Activated T-cell treated with anti-CD3 and anti-CD28 coated beads, Interleukin-2, amount 50 U/mL, for 72 hours (primary cell): Measurements from ENCODE around the gene MAML3. TPM values are rescaled to one million over a fixed set of nuclear protein-coding genes. Genes with fewer than 3 reads are reported as not detected.

Experiments
- ATAC-seq, 2 donors: fragments of 150-1000 bp; cut with Tn5 transposase; replicated peaks in 1 of 2; 2 replicates each; pipeline ENCODE4 v1.10.0; 2021; ENCODE audit warnings: moderate library complexity in 2 of 2, mild to moderate bottlenecking in 1 of 2
- DNase-seq, 2 donors: peaks; one replicate each; pipeline ENCODE4 v3.0.0; 2021 to 2022; ENCODE audit warnings: mixed read lengths in 1 of 2
- H3K27ac Mint-ChIP-seq: one replicate; pipeline ENCODE4 v1.8.0; 2022; ENCODE audit warnings: mild to moderate bottlenecking, moderate library complexity, mixed read lengths
- H3K27me3 Mint-ChIP-seq: one replicate; pipeline ENCODE4 v1.8.0; 2022; ENCODE audit warnings: low read depth, mixed read lengths
- H3K36me3 Mint-ChIP-seq, 2 donors: one replicate each; pipeline ENCODE4 v1.8.0; 2022; ENCODE audit warnings: mixed read lengths in 2 of 2, mild to moderate bottlenecking in 1 of 2; ENCODE audit not compliant: insufficient read depth in 2 of 2
- H3K4me1 Mint-ChIP-seq: one replicate; pipeline ENCODE4 v1.8.0; 2022; ENCODE audit warnings: low read depth, mixed read lengths
- H3K4me3 Mint-ChIP-seq, 2 donors: one replicate each; pipeline ENCODE4 v1.8.0; 2022; ENCODE audit warnings: mild to moderate bottlenecking in 2 of 2, mixed read lengths in 2 of 2, moderate library complexity in 2 of 2
- H3K9me3 Mint-ChIP-seq, 2 donors: one replicate each; pipeline ENCODE4 v1.8.0; 2022; ENCODE audit warnings: mixed read lengths in 2 of 2
- total RNA-seq, 2 donors: library from RNA; stranded (reverse); gene quantifications; one replicate each; pipeline ENCODE4 v1.2.3, GENCODE V29; 2022

MAML3 gene
- total RNA-seq, 2 donors from 2014 or later: 5.3 to 5.5 TPM

GRCh38 chr4:139913995-139914598, 239.9 kb downstream of the MAML3 start:
- ATAC-seq: no peak
- Mint-ChIP-seq H3K4me1 (no peaks in the 10 kb centered on the region), H3K4me3 (no peak overlapping the region), H3K9me3 (no peaks in the 10 kb centered on the region), H3K27me3 (peaks cover 11% of the 10 kb centered on the region), H3K36me3 (no peaks in the 10 kb centered on the region), H3K27ac (no peak overlapping the region)
- no peak for DNase-seq

GRCh38 chr4:139913398-139913990, 240.5 kb downstream of the MAML3 start:
- Mint-ChIP-seq H3K36me3 (no peaks in the 10 kb centered on the region), H3K27me3 (peaks cover 11% of the 10 kb centered on the region), H3K9me3 (no peaks in the 10 kb centered on the region), H3K4me3 (no peak overlapping the region), H3K4me1 (no peaks in the 10 kb centered on the region), H3K27ac (no peak overlapping the region)
- DNase-seq: no peak
- no peak for ATAC-seq

GRCh38 chr4:139912445-139912844, 241.5 kb downstream of the MAML3 start:
- Mint-ChIP-seq H3K27ac (no peak overlapping the region), H3K36me3 (no peaks in the 10 kb centered on the region), H3K4me1 (no peaks in the 10 kb centered on the region), H3K27me3 (peaks cover 11% of the 10 kb centered on the region), H3K9me3 (no peaks in the 10 kb centered on the region), H3K4me3 (no peak overlapping the region)
- no peak for ATAC-seq
- no peak for DNase-seq

GRCh38 chr4:139910106-139910505, 243.9 kb downstream of the MAML3 start:
- peaks cover 0 to 1% of the 10 kb centered on the region in 2 donors for H3K36me3 Mint-ChIP-seq
- peaks cover 7% of the 10 kb centered on the region for H3K4me1 Mint-ChIP-seq
- no peak overlapping the region for H3K27ac Mint-ChIP-seq
- H3K9me3 Mint-ChIP-seq: no peaks in the 10 kb centered on the region
- peaks cover 11% of the 10 kb centered on the region for H3K27me3 Mint-ChIP-seq
- ATAC-seq (no peak), DNase-seq (no peak)
- no peak overlapping the region for H3K4me3 Mint-ChIP-seq

GRCh38 chr4:139908636-139909437, 245.1 kb downstream of the MAML3 start:
- H3K4me3 Mint-ChIP-seq: no peak overlapping the region

GRCh38 chr4:139907001-139907809, 246.8 kb downstream of the MAML3 start:
- H3K9me3 Mint-ChIP-seq: peaks cover 0 to 2% of the 10 kb centered on the region in 2 donors
- peaks cover 4% of the 10 kb centered on the region for H3K27me3 Mint-ChIP-seq
- H3K36me3 Mint-ChIP-seq: peaks cover 5 to 6% of the 10 kb centered on the region in 2 donors
- no peak overlapping the region for H3K27ac Mint-ChIP-seq
- peak; percentile 40 to 50 for ATAC-seq
- peaks cover 7% of the 10 kb centered on the region for H3K4me1 Mint-ChIP-seq
- DNase-seq: no peak
- no peak overlapping the region for H3K4me3 Mint-ChIP-seq

More at GRCh38 chr4:139908636-139909437, 245.1 kb downstream of the MAML3 start:
- Mint-ChIP-seq H3K36me3 (peaks cover 3 to 4% of the 10 kb centered on the region in 2 donors), H3K4me1 (peaks cover 7% of the 10 kb centered on the region), H3K9me3 (peaks cover 0 to 2% of the 10 kb centered on the region in 2 donors), H3K27me3 (peaks cover 11% of the 10 kb centered on the region), H3K27ac (no peak overlapping the region)
- DNase-seq: no peak
- ATAC-seq: no peak

GRCh38 chr4:139905489-139905888, 248.5 kb downstream of the MAML3 start:
- H3K9me3 Mint-ChIP-seq: peaks cover 0 to 2% of the 10 kb centered on the region in 2 donors
- ATAC-seq: no peak

GRCh38 chr4:139904406-139904805, 249.6 kb downstream of the MAML3 start:
- peaks cover 6% of the 10 kb centered on the region for H3K27me3 Mint-ChIP-seq
- peaks cover 0 to 2% of the 10 kb centered on the region in 2 donors for H3K9me3 Mint-ChIP-seq
- H3K4me1 Mint-ChIP-seq: peaks cover 24% of the 10 kb centered on the region
- peaks cover 5 to 6% of the 10 kb centered on the region in 2 donors for H3K36me3 Mint-ChIP-seq
- no peak overlapping the region for H3K4me3 Mint-ChIP-seq
- no peak overlapping the region for H3K27ac Mint-ChIP-seq
- DNase-seq (peak; percentile 7 to 17), ATAC-seq (peak; percentile 68 to 75)

More at GRCh38 chr4:139905489-139905888, 248.5 kb downstream of the MAML3 start:
- Mint-ChIP-seq H3K27me3 (peaks cover 6% of the 10 kb centered on the region), H3K4me1 (peaks cover 22% of the 10 kb centered on the region), H3K36me3 (peaks cover 5 to 6% of the 10 kb centered on the region in 2 donors), H3K4me3 (no peak overlapping the region), H3K27ac (no peak overlapping the region)
- no peak for DNase-seq

GRCh38 chr4:139903845-139904244, 250.1 kb downstream of the MAML3 start:
- Mint-ChIP-seq H3K27me3 (peaks cover 6% of the 10 kb centered on the region), H3K36me3 (peaks cover 5 to 6% of the 10 kb centered on the region in 2 donors), H3K4me1 (peaks cover 24% of the 10 kb centered on the region), H3K4me3 (no peak overlapping the region), H3K27ac (no peak overlapping the region), H3K9me3 (peaks cover 0 to 2% of the 10 kb centered on the region in 2 donors)
- DNase-seq: no peak
- ATAC-seq: no peak

- Mint-ChIP-seq H3K9me3 (peaks cover 0 to 2% of the 10 kb centered on the region in 2 donors), H3K27me3 (peaks cover 6% of the 10 kb centered on the region), H3K27ac (no peak overlapping the region), H3K4me3 (no peak overlapping the region), H3K4me1 (peaks cover 29% of the 10 kb centered on the region), H3K36me3 (peaks cover 5 to 6% of the 10 kb centered on the region in 2 donors)
- ATAC-seq (no peak), DNase-seq (no peak)
These were observed 251.4 kb downstream of the MAML3 start for GRCh38 chr4:139902321-139903320.

GRCh38 chr4:139901531-139902320, 252.3 kb downstream of the MAML3 start:
- ATAC-seq: no peak
- Mint-ChIP-seq H3K4me1 (peaks cover 23% of the 10 kb centered on the region), H3K27ac (peak overlapping the region; percentile 43), H3K27me3 (peaks cover 6% of the 10 kb centered on the region), H3K36me3 (peaks cover 5 to 6% of the 10 kb centered on the region in 2 donors), H3K4me3 (no peak overlapping the region), H3K9me3 (peaks cover 0 to 2% of the 10 kb centered on the region in 2 donors)
- DNase-seq: no peak
